Motor neuron (in vitro differentiated cells): Measurements from ENCODE around the gene TTYH2. TPM values are rescaled to one million over a fixed set of nuclear protein-coding genes. Genes with fewer than 3 reads are reported as not detected.

Experiments
- total RNA-seq, 8 experiments: library from RNA; unstranded; fragments of 300-600 nt; gene quantifications; 2 replicates each; pipeline versions ENCODE4 v1.2.3 to v1.2.4, GENCODE V29; 2022

Gene TTYH2
- total RNA-seq, 8 experiments from 2014 or later, result 6.0 to 20.6 (median 9.1) TPM

Other genes with a start within 250 kb of the TTYH2 start
- 1,000 to 10,000 TPM; 1,787 to 3,038 (median 2,213) TPM for gene RPL38, start 9.9 kb upstream of the TTYH2 start, total RNA-seq
- 1 to 10 TPM in 1 of 8 experiments, under 1 TPM in 3, not detected in 4; 0.23 to 1.9 (median 0.36) TPM for gene DNAI2, start 60.7 kb downstream of the TTYH2 start, total RNA-seq
- gene KIF19, start 112.7 kb downstream of the TTYH2 start, total RNA-seq, result 1 to 10 TPM in 4 of 8 experiments, under 1 TPM in 2, not detected in 2; 0.11 to 3.3 (median 1.2) TPM
- 10 to 100 TPM in 1 of 8 experiments, 1 to 10 TPM in 4, not detected in 3; 1.4 to 20.4 (median 4.1) TPM for gene BTBD17, start 148.3 kb downstream of the TTYH2 start, total RNA-seq
- under 1 TPM in 2 of 8 experiments, not detected in 6; 0.17 to 0.38 TPM for gene GPR142, start 153.9 kb downstream of the TTYH2 start, total RNA-seq
- gene GPRC5C, start 218.5 kb downstream of the TTYH2 start, total RNA-seq, result 10 to 100 TPM in 5 of 8 experiments, 1 to 10 TPM in 3; 1.2 to 39.7 (median 19.8) TPM